Measurements from ENCODE around the gene TSC22D2.

TSC22D2 gene

GRCh38 chr3:150443331-150443741, 35.2 kb downstream of the TSC22D2 start:
- H3K36me3 Mint-ChIP-seq (ENCODE audit: low read depth) = peaks cover 77% of the 10 kb centered on the region
- no peak for DNase-seq
- H3K4me3 Mint-ChIP-seq = no peak overlapping the region
- H3K9me3 Mint-ChIP-seq = no peaks in the 10 kb centered on the region
- H3K27ac Mint-ChIP-seq = peak overlapping the region; percentile 48
- no peaks in the 10 kb centered on the region for H3K27me3 Mint-ChIP-seq (ENCODE audit: low read depth, poor library complexity)
- peaks cover 8% of the 10 kb centered on the region for H3K4me1 Mint-ChIP-seq
- TF ChIP-seq CTCF (IDR thresholded peaks at IDR 0.05) = no peak

- H3K9me3 Mint-ChIP-seq = no peaks in the 10 kb centered on the region
- H3K4me1 Mint-ChIP-seq = peaks cover 10% of the 10 kb centered on the region
- H3K27ac Mint-ChIP-seq = peak overlapping the region; percentile 80
- no peak overlapping the region for H3K4me3 Mint-ChIP-seq
- H3K27me3 Mint-ChIP-seq (ENCODE audit: low read depth, poor library complexity) = no peaks in the 10 kb centered on the region
- H3K36me3 Mint-ChIP-seq (ENCODE audit: low read depth) = peaks cover 71% of the 10 kb centered on the region
- TF ChIP-seq CTCF (IDR thresholded peaks at IDR 0.05) = no peak
- no peak for DNase-seq
These were observed 36.3 kb downstream of the TSC22D2 start for GRCh38 chr3:150444371-150444770.

- Mint-ChIP-seq H3K36me3 (ENCODE audit: low read depth) (peaks cover 60% of the 10 kb centered on the region), H3K9me3 (no peaks in the 10 kb centered on the region), H3K27me3 (ENCODE audit: low read depth, poor library complexity) (no peaks in the 10 kb centered on the region), H3K27ac (no peak overlapping the region), H3K4me3 (no peak overlapping the region), H3K4me1 (peaks cover 17% of the 10 kb centered on the region)
- no peak for DNase-seq
- no peak for TF ChIP-seq CTCF (IDR thresholded peaks at IDR 0.05)
These were observed 38.4 kb downstream of the TSC22D2 start for GRCh38 chr3:150446470-150446977.

GRCh38 chr3:150447084-150447483, 39.0 kb downstream of the TSC22D2 start:
- no peak for TF ChIP-seq CTCF (IDR thresholded peaks at IDR 0.05)
- DNase-seq = no peak
- no peaks in the 10 kb centered on the region for H3K9me3 Mint-ChIP-seq
- H3K4me3 Mint-ChIP-seq = no peak overlapping the region
- peaks cover 17% of the 10 kb centered on the region for H3K4me1 Mint-ChIP-seq
- H3K27ac Mint-ChIP-seq = peak overlapping the region; percentile 87
- peaks cover 59% of the 10 kb centered on the region for H3K36me3 Mint-ChIP-seq (ENCODE audit: low read depth)
- no peaks in the 10 kb centered on the region for H3K27me3 Mint-ChIP-seq (ENCODE audit: low read depth, poor library complexity)

GRCh38 chr3:150447631-150448465, 39.8 kb downstream of the TSC22D2 start:
- TF ChIP-seq CTCF (IDR thresholded peaks at IDR 0.05) = no peak
- Mint-ChIP-seq H3K4me3 (no peak overlapping the region), H3K9me3 (no peaks in the 10 kb centered on the region), H3K4me1 (peaks cover 17% of the 10 kb centered on the region), H3K36me3 (ENCODE audit: low read depth) (peaks cover 55% of the 10 kb centered on the region), H3K27me3 (ENCODE audit: low read depth, poor library complexity) (no peaks in the 10 kb centered on the region), H3K27ac (peak overlapping the region; percentile 87)
- DNase-seq = no peak
